ENCODE measurements around the gene CDK17.
"Not testable (repeated sequence)": the region's sequence is repeated elsewhere in the genome, so short reads cannot be mapped to it uniquely, and the experiment has no call there.

DNA sequence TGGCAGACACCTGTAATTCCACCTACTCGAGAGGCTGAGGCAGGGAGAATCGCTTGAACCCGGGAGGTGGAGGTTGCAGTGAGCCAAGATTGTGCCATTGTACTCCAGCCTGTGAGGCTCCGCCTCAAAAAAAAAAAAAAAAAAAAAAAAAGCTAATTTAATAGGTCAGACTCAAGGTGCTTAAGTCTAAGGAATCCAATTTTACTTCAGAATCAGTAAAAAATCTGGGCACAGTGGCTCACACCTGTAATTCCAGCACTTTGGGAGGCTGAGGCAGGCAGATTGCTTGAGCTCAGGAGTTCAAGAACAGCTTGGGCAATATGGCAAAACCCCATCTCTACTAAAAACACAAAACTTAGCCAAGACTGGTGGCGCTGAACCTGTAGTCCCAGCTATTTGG, 7.0 kb downstream of the CDK17 start:
- TF ChIP-seq EZH2phosphoT487 (IDR thresholded peaks at IDR 0.05; ENCODE audit: borderline replicate concordance): not testable (repeated sequence)
- TF ChIP-seq, protein P1, sequence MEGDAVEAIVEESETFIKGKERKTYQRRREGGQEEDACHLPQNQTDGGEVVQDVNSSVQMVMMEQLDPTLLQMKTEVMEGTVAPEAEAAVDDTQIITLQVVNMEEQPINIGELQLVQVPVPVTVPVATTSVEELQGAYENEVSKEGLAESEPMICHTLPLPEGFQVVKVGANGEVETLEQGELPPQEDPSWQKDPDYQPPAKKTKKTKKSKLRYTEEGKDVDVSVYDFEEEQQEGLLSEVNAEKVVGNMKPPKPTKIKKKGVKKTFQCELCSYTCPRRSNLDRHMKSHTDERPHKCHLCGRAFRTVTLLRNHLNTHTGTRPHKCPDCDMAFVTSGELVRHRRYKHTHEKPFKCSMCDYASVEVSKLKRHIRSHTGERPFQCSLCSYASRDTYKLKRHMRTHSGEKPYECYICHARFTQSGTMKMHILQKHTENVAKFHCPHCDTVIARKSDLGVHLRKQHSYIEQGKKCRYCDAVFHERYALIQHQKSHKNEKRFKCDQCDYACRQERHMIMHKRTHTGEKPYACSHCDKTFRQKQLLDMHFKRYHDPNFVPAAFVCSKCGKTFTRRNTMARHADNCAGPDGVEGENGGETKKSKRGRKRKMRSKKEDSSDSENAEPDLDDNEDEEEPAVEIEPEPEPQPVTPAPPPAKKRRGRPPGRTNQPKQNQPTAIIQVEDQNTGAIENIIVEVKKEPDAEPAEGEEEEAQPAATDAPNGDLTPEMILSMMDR (conservative IDR thresholded peaks at IDR 0.05; ENCODE audit: low read length): not testable (repeated sequence)
